AG08395 (cell line): Measurements from ENCODE around the gene DCST2.
"Not testable (repeated sequence)": the region's sequence is repeated elsewhere in the genome, so short reads cannot be mapped to it uniquely, and the experiment has no call there.

Experiments
- DNase-seq: peaks from one replicate; pipeline ENCODE4 v3.0.0; 2012; ENCODE audit warnings: mixed read lengths, low spot score

Gene DCST2

DNA sequence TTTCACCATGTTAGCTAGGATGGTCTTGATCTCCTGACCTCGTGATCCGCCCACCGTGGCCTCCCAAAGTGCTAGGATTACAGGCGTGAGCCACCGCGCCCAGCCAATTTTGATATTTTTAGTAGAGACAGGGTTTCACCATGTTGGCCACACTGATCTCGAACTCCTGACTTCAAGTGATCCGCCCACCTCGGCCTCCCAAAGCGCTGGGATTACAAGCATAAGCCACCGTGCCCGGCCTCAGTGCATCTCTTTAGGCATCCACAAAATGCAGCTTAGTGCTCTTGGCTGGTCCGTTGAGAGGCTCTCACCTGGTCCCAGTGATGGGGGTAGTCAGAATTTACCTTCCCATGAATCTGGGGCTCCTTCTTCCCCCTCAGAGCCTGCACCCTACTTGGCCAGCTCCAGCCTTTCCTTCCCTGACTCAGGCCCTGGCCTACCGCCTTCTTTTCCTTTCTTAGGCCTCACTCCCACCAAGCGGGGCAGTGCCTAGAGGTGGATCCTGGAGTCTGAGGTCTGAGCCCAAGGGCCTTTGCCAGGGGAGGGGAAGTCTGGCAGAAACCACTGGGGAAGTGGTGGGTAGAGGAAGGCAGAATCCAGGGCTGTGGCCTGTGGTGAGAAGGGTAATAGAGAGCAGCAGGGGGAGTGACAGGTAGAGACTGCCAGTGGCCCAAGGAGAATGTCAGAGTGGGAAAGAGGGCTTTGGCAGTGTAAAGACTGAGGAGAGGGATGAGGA, 36.4 kb downstream of the DCST2 start:
- no peak for DNase-seq

DNA sequence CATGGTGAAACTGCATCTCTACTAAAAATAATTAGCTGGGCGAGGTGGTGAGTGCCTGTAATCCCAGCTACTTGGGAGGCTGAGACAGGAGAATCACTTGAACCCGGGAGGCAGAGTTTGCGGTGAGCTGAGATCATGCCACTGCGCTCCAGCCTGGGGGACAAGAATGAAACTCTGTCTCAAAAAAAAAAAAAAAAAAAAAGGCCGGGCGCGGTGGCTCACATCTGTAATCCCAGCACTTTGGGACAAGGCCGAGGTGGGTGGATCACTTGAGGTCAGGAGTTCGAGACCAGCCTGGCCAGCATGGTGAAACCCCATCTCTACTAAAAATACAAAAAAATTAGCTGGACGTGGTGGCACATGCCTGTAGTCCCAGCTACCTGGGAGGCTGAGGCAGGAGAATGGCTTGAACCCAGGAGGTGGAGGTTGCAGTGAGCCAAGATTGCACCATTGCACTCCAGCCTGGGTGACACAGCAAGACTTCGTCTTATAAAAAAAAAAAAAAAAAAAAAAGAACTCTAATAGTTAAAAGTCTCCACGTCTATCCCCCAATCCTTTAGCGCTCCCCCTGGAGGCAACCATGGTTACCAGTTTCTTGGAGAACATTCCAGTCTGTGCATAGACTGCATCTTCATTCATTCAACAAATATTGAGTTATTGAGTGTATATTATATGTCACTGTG, 38.1 kb downstream of the DCST2 start:
- DNase-seq: peak; percentile 83

DNA sequence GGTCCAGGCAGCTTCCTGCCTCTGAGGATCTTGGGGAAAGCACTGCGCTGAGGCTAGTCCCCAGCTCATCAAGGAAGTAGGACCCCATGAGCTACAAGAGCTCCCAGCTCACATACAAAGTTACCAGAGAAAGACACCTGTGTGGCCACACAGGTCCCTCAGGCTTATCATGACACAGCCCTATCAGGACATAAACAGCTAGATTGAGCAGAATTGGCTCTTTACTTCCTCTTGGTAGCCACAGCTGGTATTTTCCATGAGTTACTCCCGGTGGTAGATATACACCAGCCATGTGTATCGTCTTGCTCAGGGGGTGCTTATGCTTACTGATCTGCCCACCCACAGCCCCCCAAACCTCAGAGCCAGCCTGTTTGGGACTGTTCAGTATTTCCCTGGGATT, 39.0 kb downstream of the DCST2 start:
- DNase-seq: no peak

DNA sequence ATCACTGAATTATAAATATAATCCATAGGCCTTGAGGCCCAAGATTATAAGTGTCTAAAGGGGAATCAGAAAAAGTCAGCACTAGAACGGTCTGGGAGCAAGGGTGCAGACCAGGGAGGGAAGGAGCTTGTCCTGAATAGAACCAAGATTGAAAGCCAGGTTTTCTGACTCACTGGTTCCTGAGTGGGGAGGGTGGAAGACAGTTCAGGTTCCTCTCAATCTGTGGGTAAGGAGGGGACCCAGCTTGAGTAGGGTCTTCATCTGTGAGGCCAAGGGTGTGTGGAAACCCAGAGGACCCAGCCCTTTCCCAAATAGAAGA, 39.4 kb downstream of the DCST2 start:
- DNase-seq: no peak

DNA sequence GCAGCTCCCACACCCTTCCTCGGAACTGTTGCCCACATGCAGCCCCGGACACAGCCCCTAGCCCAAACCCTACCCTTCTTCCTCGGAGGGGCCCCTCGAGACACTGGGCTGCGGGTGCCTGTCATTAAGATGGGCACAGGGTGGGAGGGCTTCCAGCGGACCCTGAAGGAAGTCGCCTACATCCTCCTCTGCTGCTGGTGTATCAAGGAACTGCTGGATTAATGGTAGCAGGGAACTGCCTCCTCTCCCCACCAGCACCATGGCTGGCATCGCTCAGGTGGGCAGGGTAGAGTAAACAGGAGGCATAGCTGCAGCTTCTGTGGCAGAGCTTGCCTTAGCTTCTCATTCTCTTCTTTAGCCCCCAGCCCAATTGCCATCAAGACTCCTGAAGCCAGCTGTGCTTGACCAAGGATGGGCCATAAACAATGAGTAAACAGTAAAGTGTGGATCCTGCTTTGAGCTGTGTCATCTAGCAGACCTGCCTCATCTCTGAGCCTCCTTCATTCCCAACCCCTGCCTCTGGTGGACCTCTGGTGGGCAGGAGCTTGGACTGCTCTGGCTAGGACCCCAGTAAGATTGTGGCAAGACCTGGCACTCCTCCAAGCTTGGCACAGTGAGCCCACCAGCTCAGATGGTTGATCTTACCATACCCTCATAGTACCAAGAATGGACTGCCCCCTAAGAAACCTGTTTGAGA, 39.9 kb downstream of the DCST2 start, which contains the start of gene LENEP:
Gene LENEP, plus strand, starts transcription at position 15 of the 697 bp plus-strand sequence. Its CDS starts 22 bp downstream, at position 37.
- DNase-seq: no peak

DNA sequence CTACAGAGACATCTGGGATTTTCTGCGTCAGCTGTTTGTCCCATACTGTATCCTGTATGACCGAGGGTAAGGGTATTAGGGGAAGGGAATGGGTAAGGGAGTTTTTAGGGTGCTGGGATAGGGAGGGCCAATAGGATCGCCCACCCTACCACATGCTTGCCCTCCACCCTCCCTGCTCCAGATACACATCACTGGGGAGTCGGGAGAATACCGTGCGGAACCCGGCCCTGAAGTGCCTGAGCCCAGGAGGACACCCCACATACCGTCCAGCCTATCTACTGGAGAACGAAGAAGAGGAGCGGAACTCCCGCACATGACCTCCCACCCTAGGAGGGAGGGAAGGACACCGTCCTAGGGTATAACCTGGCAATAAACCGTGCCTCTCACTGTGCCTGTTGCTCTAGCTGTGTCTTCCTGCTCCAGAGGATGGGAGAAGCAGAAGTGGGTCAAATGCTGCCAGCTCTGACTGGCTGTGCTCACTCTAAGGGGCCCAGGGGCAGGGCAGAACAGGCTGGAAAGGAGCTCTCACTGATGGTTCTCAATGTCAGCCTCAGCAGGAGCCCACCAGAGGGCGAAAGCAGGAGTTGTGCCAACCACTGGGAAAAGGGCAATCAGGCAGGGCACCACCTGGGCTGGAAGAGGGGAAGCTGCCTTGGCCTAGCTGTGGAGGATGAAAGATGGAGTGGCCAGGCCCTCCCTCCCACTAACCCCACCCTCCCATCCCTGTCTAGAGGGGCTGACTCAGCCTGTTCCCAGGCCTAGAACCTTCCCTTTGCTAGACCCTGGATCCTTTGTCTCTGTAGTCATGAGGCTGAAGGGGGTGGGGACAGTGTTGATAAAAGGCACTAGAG, 40.6 kb downstream of the DCST2 start:
- DNase-seq: no peak

DNA sequence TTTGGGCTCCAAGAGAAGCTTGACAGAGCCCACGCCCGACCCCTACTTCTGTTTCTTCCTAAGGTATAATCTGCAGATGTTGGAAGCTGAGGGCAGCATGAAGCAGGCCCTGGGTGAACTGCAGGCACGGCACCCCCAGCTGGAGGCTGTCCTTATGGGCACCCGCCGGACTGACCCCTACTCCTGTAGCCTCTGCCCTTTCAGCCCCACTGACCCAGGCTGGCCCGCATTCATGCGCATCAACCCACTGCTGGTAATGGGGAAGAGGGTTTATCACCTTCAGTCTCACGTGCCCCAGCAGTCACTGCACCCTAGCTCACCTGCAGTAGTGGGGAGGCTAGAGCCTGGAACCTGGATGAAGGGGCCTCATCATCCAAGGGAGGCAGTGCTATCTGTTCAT, 43.3 kb downstream of the DCST2 start:
- no peak for DNase-seq

DNA sequence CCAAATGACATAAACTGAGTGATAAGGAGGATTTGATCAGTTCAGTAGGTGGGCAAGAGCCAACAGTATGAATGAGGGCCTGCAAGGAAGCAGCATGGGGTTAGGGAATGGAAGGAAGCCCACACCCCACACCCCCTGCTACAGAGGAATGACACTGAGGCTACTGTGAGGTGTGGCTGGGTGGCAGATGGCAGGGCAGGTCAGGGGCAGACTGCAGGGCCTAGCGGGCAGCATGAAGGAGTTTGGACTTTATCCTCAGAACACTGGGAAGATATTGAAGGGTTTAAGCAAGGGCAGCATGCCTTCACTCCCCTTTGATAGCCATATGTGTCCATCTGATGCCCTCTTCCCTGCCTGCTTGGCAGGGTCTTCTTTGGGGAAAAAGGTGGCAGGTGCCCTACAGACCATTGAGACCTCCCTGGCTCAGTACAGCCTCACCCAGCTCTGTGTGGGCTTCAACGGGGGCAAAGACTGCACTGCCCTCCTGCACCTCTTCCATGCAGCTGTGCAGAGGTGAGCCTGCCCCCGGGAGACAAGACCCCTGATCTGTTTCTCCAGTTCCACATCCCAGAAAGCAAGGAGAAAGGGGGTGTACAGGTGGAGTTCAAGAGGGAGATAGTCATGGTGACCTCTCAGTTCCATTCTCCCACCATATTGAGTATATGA, 44.3 kb downstream of the DCST2 start:
- DNase-seq: no peak

DNA sequence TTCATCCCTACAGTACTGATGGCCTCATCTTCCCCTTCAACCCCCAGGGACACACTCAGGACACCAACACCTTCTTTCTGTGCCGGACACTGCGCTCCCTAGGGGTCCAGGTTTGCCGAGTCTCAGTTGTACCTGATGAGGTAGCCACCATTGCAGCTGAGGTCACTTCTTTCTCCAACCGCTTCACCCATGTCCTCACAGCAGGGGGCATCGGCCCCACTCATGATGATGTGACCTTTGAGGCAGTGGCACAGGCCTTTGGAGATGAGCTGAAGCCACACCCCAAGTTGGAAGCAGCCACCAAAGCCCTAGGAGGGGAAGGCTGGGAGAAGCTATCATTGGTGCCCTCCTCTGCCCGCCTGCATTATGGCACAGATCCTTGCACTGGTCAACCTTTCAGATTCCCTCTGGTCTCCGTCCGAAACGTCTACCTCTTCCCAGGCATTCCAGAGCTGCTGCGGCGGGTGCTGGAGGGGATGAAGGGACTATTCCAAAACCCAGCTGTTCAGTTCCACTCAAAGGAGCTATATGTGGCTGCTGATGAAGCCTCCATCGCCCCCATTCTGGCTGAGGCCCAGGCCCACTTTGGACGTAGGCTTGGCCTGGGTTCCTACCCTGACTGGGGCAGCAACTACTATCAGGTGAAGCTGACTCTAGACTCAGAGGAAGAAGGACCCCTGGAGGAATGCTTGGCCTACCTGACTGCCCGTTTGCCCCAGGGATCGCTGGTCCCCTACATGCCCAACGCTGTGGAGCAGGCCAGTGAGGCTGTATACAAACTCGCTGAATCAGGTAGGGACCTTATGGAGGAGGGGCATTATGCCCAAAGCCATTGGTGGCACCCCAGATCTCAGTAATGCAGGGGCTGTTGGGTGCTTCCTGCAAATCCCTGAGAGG, 45.3 kb downstream of the DCST2 start:
- no peak for DNase-seq

DNA sequence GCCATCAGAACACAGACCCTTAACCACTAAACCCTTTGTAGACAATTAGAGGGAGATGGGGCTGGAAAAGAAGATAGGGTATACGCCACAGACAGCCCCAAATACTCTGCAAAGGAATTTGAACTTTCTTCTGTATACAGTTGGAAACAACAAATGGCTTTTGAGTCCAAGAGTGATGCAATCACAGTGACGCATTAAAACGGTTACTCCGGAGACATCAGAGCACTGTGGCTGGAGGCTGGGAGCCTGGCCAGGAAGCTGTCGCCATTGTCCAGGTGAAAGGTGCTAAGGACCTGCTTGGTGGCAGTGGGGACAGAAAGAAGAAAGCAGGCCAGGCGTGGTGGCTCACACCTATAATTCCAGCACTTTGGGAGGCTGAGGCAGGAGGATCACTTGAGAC, 46.3 kb downstream of the DCST2 start:
- DNase-seq: no peak

DNA sequence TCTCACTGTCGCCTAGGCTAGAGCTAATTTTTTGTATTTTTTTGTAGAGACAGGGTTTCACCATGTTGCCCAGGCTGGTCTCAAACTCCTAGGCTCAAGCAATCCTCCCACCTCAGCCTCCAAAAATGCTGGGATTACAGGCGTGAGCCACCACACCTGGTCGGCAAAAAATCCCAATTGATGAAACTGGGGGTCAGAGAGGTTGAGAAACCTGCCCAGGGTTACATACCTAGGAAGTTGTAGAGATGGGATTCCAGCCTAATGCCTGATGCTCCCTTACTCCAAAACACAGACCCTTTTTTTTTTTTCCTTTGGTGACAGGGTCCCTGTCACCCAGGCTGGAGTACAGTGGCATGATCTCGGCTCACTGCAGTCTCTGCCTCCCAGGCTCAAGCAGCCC, 46.8 kb downstream of the DCST2 start:
- not testable (repeated sequence) for DNase-seq

DNA sequence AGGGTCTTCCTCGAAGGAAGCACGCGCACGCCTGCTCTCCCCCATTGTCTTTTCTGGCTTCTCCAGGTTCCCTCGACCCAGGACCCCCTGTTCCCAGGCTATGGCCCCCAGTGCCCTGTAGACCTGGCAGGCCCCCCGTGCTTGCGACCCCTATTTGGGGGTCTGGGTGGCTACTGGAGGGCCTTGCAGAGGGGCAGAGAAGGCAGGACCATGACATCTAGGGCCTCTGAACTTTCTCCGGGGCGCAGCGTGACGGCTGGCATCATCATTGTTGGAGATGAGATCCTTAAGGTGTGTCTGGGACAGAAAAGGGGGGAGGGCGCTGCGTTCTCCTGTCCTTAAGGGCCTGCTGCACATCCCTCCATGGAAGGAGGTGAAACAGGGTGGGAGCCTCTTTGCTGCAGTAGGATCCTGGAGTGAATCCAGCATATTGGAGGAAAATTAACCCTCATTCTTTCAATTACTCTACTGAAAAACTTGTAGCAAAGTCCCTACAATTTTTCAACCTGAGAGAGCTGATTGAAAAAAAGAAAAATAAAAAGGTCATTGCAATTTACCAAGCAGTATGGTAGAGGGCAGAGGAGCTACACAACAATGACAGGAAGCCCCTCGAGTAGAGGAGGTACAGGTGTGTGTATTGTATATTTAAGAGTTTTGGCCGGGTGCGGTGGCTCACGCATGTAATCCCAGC, 49.7 kb downstream of the DCST2 start:
- no peak for DNase-seq

DNA sequence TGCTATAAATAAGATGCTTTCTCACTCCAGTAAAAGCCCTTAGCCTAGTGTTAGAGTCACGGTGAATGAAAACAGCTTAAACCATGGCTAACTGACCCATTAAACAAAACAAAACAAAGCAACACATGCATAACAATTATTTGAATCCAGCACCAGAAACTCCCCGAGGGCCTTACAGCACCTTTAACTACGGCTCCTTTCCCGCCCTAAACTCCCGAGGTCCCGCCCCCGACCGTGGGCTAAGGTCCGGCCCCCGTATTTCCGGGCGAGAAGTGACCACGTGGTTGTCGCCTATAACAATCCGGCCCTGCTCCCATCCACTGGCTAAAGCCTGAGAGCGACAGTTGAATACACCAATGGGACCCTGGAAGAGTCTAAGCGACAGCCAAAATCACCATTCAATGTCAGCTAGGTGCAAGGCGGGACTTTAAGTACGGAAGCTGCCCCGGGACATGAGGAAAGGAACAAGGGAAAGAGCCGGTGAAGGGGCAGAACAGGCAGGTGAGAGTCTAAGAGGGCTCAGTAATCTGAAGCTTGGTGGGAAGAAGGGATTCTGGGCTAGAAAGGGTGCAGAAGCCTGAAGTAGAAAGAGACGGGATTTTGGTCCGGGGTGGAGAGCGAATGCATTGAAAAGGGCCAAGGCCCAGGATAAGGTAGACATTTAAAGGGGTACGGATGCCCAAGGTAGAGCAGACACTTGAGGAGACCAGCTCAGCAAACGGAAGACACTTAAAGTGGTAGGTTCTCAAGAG, 50.5 kb downstream of the DCST2 start, which contains the start of gene FLAD1:
Gene FLAD1, plus strand, starts transcription at position 448 of the 752 bp plus-strand sequence. CDS start 351 bp downstream, outside the sequence.
- peak; percentile 99 for DNase-seq

DNA sequence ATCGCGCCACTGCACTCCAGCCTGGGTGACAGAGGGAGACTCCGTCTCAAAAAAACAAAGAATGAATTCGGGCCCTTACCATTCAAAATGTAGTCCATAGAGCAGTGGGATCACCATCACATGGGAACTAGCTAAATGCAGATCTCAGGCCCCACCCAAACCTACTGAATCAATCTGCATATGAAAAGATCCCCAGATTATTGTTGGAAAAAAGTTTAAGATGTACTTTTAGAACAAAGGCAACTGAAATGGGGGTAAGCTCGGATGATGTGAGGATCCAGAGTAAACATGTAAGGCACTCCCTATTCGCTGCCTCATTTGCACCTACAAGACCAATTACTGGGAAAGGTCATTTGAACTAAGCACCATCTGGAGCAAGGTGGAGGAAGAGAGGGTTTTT, 51.2 kb downstream of the DCST2 start:
- DNase-seq: no peak

DNA sequence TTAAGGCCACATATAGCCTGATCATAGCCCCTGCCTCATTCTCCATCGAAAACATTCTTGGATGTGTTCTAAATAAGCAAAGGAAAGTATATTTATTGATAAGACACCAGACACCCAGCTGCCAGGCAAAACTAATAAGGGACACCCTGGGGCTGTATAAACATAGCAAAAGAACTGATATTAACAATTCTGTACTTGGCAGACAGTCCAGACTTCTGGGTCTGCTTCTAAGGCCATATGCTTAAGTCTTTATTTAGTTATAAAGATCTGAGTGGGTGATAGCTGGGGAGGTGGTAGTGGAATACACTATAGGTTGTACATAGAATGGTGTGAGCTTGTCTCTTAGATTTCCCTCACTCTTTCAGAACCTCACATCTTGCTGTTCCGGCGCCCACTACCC, 55.2 kb downstream of the DCST2 start:
- no peak for DNase-seq

DNA sequence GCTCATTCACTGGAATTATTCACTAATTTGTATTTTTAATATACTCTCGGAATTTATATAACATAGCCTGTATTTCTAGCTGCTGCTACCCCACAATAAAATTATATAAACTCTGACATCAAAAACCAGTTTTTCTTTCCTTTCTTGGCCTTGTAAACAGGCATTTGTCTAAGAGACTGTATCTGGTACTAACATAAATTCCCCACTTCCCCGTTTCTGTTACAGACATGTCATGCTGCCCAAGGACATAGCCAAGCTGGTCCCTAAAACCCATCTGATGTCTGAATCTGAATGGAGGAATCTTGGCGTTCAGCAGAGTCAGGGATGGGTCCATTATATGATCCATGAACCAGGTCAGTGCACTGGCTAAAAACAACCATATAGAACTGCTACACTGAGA, 55.8 kb downstream of the DCST2 start:
- DNase-seq: not testable (repeated sequence)

DNA sequence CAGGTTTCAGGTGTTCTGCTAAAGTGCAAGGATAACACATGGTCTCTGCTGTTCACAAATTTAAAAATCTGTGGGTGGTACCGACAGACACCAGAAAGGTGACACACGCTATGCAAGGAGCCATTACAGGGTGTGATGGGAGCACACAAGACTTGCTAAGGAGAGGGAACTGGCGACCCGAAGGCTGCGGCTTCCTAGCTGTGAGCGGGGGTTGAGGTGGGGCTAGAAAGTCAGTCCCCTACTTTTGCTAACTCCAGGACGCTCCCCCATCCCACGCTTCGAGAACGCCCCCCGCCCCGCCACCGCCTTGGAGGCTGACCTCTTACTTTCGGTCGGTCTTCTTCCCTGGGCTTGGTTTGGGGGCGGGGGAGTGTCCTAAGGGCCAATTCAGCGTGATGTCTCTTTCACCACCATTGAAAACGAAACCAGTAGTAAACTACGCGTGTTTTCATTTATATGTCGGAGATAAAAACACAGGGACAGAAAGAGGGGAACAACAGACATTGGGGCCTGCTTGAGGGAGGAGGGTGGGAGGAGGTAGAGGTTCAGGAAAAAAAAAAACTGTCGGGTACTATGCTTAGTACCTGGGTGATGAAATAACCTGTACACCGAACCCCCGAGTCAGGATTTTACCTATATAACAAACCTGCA, 58.0 kb downstream of the DCST2 start:
- DNase-seq: no peak

DNA sequence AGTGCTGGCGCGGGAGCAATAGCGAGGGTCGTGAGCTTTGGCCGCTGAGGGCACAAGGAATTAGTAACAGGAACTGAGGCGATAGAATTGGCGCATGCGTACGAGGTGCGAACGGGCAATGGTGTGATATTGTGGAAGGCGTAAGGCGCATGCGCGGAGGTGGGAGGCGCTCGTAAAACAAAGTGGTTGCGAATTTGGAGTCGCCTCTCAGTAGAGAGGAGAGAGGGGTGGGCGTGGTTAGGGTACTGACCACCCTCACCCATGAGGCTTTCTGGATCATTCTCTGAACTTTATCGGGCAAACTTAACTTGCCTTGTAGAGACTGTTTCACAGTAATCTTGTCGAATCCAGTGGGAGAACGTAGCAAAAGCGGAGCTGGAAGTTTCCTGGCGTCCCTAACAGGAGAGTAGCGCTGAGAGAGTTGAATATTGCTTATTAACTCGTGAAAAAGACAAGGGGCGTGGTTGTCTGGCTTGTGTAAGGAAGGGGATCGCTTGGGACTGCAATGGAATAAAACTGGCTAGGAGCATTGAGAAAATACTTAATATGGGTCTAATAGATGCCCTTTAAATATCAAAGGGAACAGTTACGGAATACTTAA, 58.7 kb downstream of the DCST2 start:
- DNase-seq: peak; percentile 92
